Activated T-cell treated with anti-CD3 and anti-CD28 coated beads for 1 hour (primary cell): Measurements from ENCODE around the gene TMEM92.

Source experiments
- DNase-seq: peaks from one replicate; pipeline ENCODE4 v3.0.0-alpha.2; 2020; ENCODE audit warnings: low read depth

TMEM92 gene

GRCh38 chr17:50328363-50329325 lies 54.4 kb downstream of the TMEM92 start:
- DNase-seq = no peak

DNA sequence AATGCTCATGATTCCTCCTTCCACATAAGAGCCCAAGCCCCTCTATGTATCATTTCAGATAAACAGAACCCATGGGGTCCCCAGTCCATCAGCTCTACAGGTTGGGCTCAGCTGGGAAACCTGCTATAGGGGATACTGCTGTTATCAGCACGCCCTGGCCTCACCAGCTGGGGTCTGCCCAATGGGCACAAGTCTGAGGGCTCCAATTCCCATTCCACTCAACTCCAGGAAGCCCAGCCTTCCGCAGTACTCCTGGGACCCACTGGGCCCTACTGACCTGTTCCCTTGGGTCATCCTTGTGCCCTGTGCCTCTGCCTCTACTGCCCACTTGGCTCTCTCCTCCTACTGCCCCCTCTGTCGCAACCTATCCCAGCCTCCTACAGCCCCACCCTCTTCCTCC lies 55.5 kb downstream of the TMEM92 start:
- no peak for DNase-seq

DNA sequence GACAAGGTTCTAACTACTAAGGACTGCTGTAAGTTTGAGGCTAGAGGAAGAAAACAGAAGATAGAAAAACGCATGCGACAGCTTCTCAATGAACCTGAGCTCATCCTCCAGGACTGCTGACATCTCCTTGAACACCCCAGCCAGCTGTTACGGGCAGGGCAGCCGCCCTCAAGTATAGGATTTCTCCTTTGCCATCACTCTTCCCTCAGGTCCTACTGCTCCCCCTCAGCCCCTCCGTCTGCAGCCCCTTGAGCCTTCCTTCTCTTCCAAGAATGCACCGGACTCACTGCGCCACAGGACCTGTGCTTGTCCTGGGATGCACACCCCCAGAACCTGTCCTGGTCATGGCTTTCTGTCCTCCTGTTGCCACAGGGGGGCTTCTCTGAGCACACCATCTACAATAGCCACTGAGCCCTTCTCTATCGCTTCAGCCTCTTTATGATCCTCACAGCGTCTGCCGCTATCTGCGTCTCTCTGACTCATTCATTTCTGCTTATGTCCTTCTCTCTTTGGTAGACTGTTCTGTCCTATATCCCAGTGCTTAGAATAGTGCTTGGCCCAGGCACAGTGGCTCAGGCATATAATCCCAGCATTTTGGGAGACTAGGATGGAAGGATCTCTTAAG lies 56.0 kb downstream of the TMEM92 start:
- DNase-seq = no peak
